ENCODE data around the gene CASZ1.

- TF ChIP-seq CTCF (IDR thresholded peaks at IDR 0.05): no peak
- no peak for TF ChIP-seq POLR2A (IDR thresholded peaks at IDR 0.05)
These were observed 19.8 kb upstream of the CASZ1 start for GRCh38 chr1:10816233-10816632.

All from thyroid gland (tissue), 4 donors.